ENCODE data around the gene MEIS1. TPM values are rescaled to one million over a fixed set of nuclear protein-coding genes. Genes with fewer than 3 reads are reported as not detected.
A peak's percentile ranks its signal among the peaks of the same experiment; 100 is the strongest.

Gene MEIS1
- total RNA-seq, 1 experiment from 2014 or later, result 89.4 TPM

DNA sequence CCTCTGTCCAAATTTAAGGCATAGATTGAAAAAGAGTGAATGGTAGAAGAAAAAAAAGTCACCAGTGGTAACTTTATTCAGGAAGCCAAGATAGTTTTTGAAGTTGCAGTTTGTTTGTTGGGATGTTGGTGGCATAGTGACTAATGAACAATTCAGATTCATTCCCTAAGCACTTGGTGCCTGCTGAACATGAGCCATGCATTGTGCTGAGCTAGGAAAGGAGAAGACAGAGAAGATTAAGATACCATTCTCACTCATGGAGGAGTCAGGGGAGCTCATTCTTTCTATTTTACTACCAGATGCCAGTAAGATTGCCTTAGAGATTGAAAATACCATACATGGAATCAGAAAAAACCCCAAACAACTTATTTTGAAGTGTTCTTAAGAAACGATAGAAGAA is 25.1 kb downstream of the MEIS1 start:
- DNase-seq (ENCODE audit: low spot score), result no peak
- no peaks in the 10 kb centered on the region for H3K9me3 ChIP-seq (ENCODE audit: low read depth, low read length, poor library complexity, severe bottlenecking)
- no peak overlapping the region for H3K4me3 ChIP-seq (ENCODE audit: low read depth, low read length, poor library complexity, severe bottlenecking)
- ChIA-PET CTCF (no interaction called here), POLR2A (ENCODE audit: low non-redundant PET) (no interaction called here)
- peaks cover 71% of the 10 kb centered on the region for H3K36me3 ChIP-seq (ENCODE audit: insufficient read depth, low read length, poor library complexity, severe bottlenecking)
- H3K27ac ChIP-seq (ENCODE audit: low read depth, low read length, poor library complexity, severe bottlenecking), result peak overlapping the region; percentile 15
- TF ChIP-seq EZH2 (IDR thresholded peaks at IDR 0.05; ENCODE audit: borderline replicate concordance, low read depth, low read length, poor library complexity, severe bottlenecking), result no peak
- TF ChIP-seq, protein P1, sequence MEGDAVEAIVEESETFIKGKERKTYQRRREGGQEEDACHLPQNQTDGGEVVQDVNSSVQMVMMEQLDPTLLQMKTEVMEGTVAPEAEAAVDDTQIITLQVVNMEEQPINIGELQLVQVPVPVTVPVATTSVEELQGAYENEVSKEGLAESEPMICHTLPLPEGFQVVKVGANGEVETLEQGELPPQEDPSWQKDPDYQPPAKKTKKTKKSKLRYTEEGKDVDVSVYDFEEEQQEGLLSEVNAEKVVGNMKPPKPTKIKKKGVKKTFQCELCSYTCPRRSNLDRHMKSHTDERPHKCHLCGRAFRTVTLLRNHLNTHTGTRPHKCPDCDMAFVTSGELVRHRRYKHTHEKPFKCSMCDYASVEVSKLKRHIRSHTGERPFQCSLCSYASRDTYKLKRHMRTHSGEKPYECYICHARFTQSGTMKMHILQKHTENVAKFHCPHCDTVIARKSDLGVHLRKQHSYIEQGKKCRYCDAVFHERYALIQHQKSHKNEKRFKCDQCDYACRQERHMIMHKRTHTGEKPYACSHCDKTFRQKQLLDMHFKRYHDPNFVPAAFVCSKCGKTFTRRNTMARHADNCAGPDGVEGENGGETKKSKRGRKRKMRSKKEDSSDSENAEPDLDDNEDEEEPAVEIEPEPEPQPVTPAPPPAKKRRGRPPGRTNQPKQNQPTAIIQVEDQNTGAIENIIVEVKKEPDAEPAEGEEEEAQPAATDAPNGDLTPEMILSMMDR (conservative IDR thresholded peaks at IDR 0.05; ENCODE audit: low read depth, low read length), result no peak
- BruUV-seq (replicated peaks), result no TSS peak
- intact Hi-C loops (cut with micrococcal nuclease; ENCODE audit: unreplicated experiment), result no loop called here
- no peaks in the 10 kb centered on the region for H3K27me3 ChIP-seq (replicated peaks; ENCODE audit: insufficient read depth, low read depth, low read length, poor library complexity)
- H3K4me1 ChIP-seq (ENCODE audit: insufficient read depth, low read length, poor library complexity, severe bottlenecking), result peaks cover 63% of the 10 kb centered on the region

DNA sequence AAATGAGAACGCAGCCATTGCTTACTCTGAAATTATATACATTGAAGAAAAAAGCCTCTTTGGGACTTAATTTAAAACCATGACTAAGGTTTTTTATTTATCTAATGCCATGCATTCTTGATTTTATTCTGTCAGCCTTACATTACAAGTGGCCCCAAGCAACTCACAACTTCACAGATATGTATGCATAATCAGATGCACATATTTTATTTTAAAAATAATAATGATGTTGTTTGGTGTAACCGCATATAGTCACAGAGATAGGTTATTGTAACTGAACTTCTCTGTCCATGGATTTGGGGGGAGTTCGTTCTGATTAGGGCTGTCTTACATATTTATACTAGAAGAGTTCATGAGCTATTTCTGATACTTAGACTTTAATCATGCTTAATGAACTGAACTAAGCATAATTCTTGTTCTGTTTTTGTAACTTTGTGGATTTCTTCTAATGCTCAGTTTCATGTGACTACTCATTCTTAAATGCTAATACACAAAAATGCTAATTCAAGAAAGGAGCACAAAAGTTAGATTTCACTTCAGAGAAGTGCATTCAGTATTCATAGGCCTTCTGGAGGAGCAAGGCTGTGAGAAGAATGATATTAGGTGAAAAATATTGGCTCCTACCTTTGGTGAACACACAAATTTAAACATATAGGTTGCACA is 26.2 kb downstream of the MEIS1 start:
- ChIA-PET POLR2A (ENCODE audit: low non-redundant PET) (interaction anchor here (0.6 kb wide), 1 partner anchor 713 kb away, joined by 4 read pairs; no protein-coding TSS in a partner anchor), CTCF (interaction anchor here (1.5 kb wide), 1 partner anchor 28 kb away, joined by 3 read pairs; no protein-coding TSS in a partner anchor)
- Histone ChIP-seq H3K27me3 (replicated peaks; ENCODE audit: insufficient read depth, low read depth, low read length, poor library complexity) (no peaks in the 10 kb centered on the region), H3K4me1 (ENCODE audit: insufficient read depth, low read length, poor library complexity, severe bottlenecking) (peaks cover 68% of the 10 kb centered on the region), H3K9me3 (ENCODE audit: low read depth, low read length, poor library complexity, severe bottlenecking) (no peaks in the 10 kb centered on the region), H3K27ac (ENCODE audit: low read depth, low read length, poor library complexity, severe bottlenecking) (peak overlapping the region; percentile 61), H3K36me3 (ENCODE audit: insufficient read depth, low read length, poor library complexity, severe bottlenecking) (peaks cover 71% of the 10 kb centered on the region), H3K4me3 (ENCODE audit: low read depth, low read length, poor library complexity, severe bottlenecking) (no peak overlapping the region)
- intact Hi-C loops (cut with micrococcal nuclease; ENCODE audit: unreplicated experiment), result no loop called here
- no peak for DNase-seq (ENCODE audit: low spot score)
- TF ChIP-seq EZH2 (IDR thresholded peaks at IDR 0.05; ENCODE audit: borderline replicate concordance, low read depth, low read length, poor library complexity, severe bottlenecking), result no peak
- TF ChIP-seq, protein P1 (conservative IDR thresholded peaks at IDR 0.05; ENCODE audit: low read depth, low read length), result no peak
- BruUV-seq (replicated peaks), result no TSS peak

DNA sequence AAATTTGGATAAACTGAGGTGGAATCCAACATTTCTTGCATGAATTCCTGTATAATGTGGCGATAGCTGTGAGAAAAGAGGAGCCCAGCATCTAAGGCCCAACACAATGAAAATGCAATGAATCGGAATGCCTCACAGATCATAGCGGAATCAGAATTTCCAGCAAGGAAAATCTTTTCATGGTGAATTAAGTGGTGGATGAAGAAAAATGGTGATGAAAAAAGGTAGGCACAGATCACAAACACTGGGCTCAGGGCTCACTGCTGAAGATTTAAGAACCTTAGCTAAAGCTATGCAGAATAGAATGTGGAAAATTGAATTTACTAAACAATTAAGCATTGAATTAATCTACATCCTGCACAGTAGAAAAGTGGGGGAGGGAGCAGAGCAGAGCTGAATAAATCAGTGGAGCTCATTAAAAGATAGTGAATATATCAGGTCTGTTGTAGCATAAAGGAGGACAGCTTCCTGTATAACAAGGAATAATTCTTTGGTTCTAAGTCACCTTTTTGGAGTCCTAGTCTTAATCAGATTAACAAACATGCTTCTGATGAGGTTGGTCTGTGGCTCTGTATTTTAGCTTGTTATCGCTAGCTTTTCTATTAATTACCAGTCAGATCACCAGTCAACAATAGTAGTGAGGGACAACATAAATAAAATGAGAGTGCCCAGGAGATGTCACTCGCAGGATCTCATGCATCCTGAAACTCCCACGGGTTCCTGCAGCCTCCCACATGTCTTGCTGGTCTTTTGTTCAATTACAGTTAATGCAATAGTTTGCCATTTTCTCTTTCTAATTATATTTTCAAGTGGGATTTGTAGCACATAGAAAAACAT is 27.0 kb downstream of the MEIS1 start:
- TF ChIP-seq, protein P1 (conservative IDR thresholded peaks at IDR 0.05; ENCODE audit: low read depth, low read length), result 0 out of 2 replicates have a peak, but pooled peaks have one; percentile 24
- TF ChIP-seq EZH2 (IDR thresholded peaks at IDR 0.05; ENCODE audit: borderline replicate concordance, low read depth, low read length, poor library complexity, severe bottlenecking), result no peak
- DNase-seq (ENCODE audit: low spot score), result peak; percentile 89
- CTCF ChIA-PET, result interaction anchor here (1.5 kb wide), 1 partner anchor 28 kb away, joined by 3 read pairs; no protein-coding TSS in a partner anchor
- Histone ChIP-seq H3K36me3 (ENCODE audit: insufficient read depth, low read length, poor library complexity, severe bottlenecking) (peaks cover 71% of the 10 kb centered on the region), H3K27me3 (replicated peaks; ENCODE audit: insufficient read depth, low read depth, low read length, poor library complexity) (no peaks in the 10 kb centered on the region), H3K9me3 (ENCODE audit: low read depth, low read length, poor library complexity, severe bottlenecking) (no peaks in the 10 kb centered on the region), H3K27ac (ENCODE audit: low read depth, low read length, poor library complexity, severe bottlenecking) (peak overlapping the region; percentile 61), H3K4me1 (ENCODE audit: insufficient read depth, low read length, poor library complexity, severe bottlenecking) (peaks cover 68% of the 10 kb centered on the region), H3K4me3 (ENCODE audit: low read depth, low read length, poor library complexity, severe bottlenecking) (no peak overlapping the region)
- POLR2A ChIA-PET (ENCODE audit: low non-redundant PET), result interaction anchor here (0.6 kb wide), 1 partner anchor 714 kb away, joined by 4 read pairs; no protein-coding TSS in a partner anchor
- intact Hi-C loops (cut with micrococcal nuclease; ENCODE audit: unreplicated experiment), result no loop called here
- no TSS peak for BruUV-seq (replicated peaks)
